ENCODE results near the gene FAM47E. TPM values are rescaled to one million over a fixed set of nuclear protein-coding genes. Genes with fewer than 3 reads are reported as not detected.

Gene FAM47E
- total RNA-seq, 1 experiment from 2014 or later: 0.72 TPM

DNA sequence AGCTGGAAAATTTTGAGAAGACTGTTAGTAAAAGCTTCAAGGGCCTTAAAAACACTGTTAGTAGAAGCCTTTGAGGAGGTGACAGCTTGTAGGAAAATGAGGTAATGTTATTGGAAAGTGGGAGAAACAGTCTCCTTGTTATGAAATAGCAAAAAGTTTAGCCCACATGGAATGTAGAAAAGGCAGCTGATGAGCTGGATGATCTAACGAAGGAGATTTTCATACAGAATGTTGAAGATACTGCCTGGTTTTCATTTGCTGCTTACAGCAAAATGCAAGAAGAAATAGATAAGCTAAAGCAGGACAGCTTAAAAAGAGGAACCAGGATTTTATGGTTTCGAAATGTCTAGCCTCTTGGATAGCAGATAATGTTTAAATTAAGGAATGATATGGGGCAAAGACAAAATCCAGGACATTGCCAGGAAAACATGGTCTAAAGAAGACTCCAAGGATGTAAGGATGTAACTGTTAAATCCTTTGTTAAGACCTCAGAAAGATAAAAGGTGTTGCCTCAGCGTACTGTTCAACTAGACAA, 44.8 kb downstream of the FAM47E start:
- ChIA-PET POLR2A (no interaction called here), CTCF (no interaction called here)
- no TSS peak for BruUV-seq (replicated peaks)
- in situ Hi-C loops (cut with HindIII; ENCODE audit: low pct_unique_long_range_greater_than_20kb, low sequenced_read_pairs) (no loop called here), intact Hi-C loops (cut with micrococcal nuclease; ENCODE audit: unreplicated experiment) (no loop called here)
- H3K27ac ChIP-seq (ENCODE audit: low read length): no peak overlapping the region
- H3K4me1 ChIP-seq (ENCODE audit: control insufficient read depth, insufficient read depth, low read length): peaks cover 9% of the 10 kb centered on the region
- no peaks in the 10 kb centered on the region for H3K36me3 ChIP-seq (ENCODE audit: control insufficient read depth, insufficient read depth, low read length)
- H3K27me3 ChIP-seq (ENCODE audit: control insufficient read depth, insufficient read depth, low read length): no peaks in the 10 kb centered on the region
- TF ChIP-seq, protein P1, sequence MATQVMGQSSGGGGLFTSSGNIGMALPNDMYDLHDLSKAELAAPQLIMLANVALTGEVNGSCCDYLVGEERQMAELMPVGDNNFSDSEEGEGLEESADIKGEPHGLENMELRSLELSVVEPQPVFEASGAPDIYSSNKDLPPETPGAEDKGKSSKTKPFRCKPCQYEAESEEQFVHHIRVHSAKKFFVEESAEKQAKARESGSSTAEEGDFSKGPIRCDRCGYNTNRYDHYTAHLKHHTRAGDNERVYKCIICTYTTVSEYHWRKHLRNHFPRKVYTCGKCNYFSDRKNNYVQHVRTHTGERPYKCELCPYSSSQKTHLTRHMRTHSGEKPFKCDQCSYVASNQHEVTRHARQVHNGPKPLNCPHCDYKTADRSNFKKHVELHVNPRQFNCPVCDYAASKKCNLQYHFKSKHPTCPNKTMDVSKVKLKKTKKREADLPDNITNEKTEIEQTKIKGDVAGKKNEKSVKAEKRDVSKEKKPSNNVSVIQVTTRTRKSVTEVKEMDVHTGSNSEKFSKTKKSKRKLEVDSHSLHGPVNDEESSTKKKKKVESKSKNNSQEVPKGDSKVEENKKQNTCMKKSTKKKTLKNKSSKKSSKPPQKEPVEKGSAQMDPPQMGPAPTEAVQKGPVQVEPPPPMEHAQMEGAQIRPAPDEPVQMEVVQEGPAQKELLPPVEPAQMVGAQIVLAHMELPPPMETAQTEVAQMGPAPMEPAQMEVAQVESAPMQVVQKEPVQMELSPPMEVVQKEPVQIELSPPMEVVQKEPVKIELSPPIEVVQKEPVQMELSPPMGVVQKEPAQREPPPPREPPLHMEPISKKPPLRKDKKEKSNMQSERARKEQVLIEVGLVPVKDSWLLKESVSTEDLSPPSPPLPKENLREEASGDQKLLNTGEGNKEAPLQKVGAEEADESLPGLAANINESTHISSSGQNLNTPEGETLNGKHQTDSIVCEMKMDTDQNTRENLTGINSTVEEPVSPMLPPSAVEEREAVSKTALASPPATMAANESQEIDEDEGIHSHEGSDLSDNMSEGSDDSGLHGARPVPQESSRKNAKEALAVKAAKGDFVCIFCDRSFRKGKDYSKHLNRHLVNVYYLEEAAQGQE (IDR thresholded peaks at IDR 0.05; ENCODE audit: insufficient read depth in 1 of 2, low read depth in 2 of 2, low read length in 1 of 2): no peak
- no peak for TF ChIP-seq TCF7L2 (IDR thresholded peaks at IDR 0.05; ENCODE audit: low read depth, low read length)
- TF ChIP-seq SIN3A (IDR thresholded peaks at IDR 0.05; ENCODE audit: borderline replicate concordance, insufficient read depth, low read depth, low read length): no peak
- no peak for TF ChIP-seq POLR2AphosphoS5 (IDR thresholded peaks at IDR 0.05; ENCODE audit: low read depth, low read length)
- TF ChIP-seq, protein P2, sequence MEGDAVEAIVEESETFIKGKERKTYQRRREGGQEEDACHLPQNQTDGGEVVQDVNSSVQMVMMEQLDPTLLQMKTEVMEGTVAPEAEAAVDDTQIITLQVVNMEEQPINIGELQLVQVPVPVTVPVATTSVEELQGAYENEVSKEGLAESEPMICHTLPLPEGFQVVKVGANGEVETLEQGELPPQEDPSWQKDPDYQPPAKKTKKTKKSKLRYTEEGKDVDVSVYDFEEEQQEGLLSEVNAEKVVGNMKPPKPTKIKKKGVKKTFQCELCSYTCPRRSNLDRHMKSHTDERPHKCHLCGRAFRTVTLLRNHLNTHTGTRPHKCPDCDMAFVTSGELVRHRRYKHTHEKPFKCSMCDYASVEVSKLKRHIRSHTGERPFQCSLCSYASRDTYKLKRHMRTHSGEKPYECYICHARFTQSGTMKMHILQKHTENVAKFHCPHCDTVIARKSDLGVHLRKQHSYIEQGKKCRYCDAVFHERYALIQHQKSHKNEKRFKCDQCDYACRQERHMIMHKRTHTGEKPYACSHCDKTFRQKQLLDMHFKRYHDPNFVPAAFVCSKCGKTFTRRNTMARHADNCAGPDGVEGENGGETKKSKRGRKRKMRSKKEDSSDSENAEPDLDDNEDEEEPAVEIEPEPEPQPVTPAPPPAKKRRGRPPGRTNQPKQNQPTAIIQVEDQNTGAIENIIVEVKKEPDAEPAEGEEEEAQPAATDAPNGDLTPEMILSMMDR (IDR thresholded peaks at IDR 0.05): no peak
- DNase-seq (ENCODE audit: low read depth, low spot score) (no peak), ATAC-seq (no peak)
- H3K9me3 ChIP-seq (ENCODE audit: control insufficient read depth, insufficient read depth, low read depth, low read length): no peaks in the 10 kb centered on the region
- no peak overlapping the region for H3K4me3 ChIP-seq (ENCODE audit: low read depth in 2 of 2, low read length in 2 of 2)

DNA sequence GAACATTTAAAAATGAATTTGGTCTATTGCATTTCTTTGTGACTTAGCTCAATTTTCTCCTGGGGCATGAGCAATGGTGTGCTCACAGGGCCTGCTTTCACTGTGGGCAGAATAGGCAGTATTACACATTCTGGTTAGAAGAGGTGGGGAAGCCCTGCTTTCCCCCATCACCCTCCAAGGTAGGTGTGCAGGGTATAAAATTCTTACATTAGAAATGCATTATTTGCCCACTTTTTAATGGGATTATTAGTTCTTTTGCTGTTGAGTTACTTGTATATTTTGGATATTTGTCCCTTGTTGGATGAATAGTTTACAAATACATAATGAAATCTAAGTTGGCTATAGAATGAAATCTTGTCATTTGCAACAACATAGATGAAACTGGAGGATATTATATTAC, 46.7 kb downstream of the FAM47E start:
- in situ Hi-C loops (cut with HindIII; ENCODE audit: low pct_unique_long_range_greater_than_20kb, low sequenced_read_pairs): no loop called here
- Histone ChIP-seq H3K9me3 (ENCODE audit: control insufficient read depth, insufficient read depth, low read depth, low read length) (no peaks in the 10 kb centered on the region), H3K27ac (ENCODE audit: low read length) (no peak overlapping the region), H3K4me3 (ENCODE audit: low read depth in 2 of 2, low read length in 2 of 2) (no peak overlapping the region), H3K4me1 (ENCODE audit: control insufficient read depth, insufficient read depth, low read length) (peaks cover 17% of the 10 kb centered on the region), H3K27me3 (ENCODE audit: control insufficient read depth, insufficient read depth, low read length) (no peaks in the 10 kb centered on the region), H3K36me3 (ENCODE audit: control insufficient read depth, insufficient read depth, low read length) (no peaks in the 10 kb centered on the region)
- CTCF ChIA-PET: no interaction called here
- POLR2A ChIA-PET: no interaction called here
- ATAC-seq (no peak), DNase-seq (ENCODE audit: low read depth, low spot score) (no peak)
- no TSS peak for BruUV-seq (replicated peaks)
- intact Hi-C loops (cut with micrococcal nuclease; ENCODE audit: unreplicated experiment): no loop called here
- no peak for TF ChIP-seq TCF7L2 (IDR thresholded peaks at IDR 0.05; ENCODE audit: low read depth, low read length)
- no peak for TF ChIP-seq SIN3A (IDR thresholded peaks at IDR 0.05; ENCODE audit: borderline replicate concordance, insufficient read depth, low read depth, low read length)
- TF ChIP-seq, protein P2 (IDR thresholded peaks at IDR 0.05): no peak
- no peak for TF ChIP-seq POLR2AphosphoS5 (IDR thresholded peaks at IDR 0.05; ENCODE audit: low read depth, low read length)
- TF ChIP-seq, protein P1 (IDR thresholded peaks at IDR 0.05; ENCODE audit: insufficient read depth in 1 of 2, low read depth in 2 of 2, low read length in 1 of 2): no peak

Measured in Panc1 (cell line).